Measurements from ENCODE around the gene LDLRAD4.

Gene LDLRAD4

GRCh38 chr18:13446610-13447461 is 228.3 kb downstream of the LDLRAD4 start:
- DNase-seq (ENCODE audit: low spot score), result no peak

- DNase-seq (ENCODE audit: low spot score), result peak; percentile 64
Observed at GRCh38 chr18:13447621-13448334, 229.2 kb downstream of the LDLRAD4 start.

GRCh38 chr18:13448335-13448795 is 229.8 kb downstream of the LDLRAD4 start:
- no peak for DNase-seq (ENCODE audit: low spot score)

- DNase-seq (ENCODE audit: low spot score), result no peak
Observed at GRCh38 chr18:13449651-13450050, 231.1 kb downstream of the LDLRAD4 start.

- DNase-seq (ENCODE audit: low spot score), result no peak
Observed at GRCh38 chr18:13450289-13451212, 232.0 kb downstream of the LDLRAD4 start.

- no peak for DNase-seq (ENCODE audit: low spot score)
Observed at GRCh38 chr18:13451213-13451540, 232.6 kb downstream of the LDLRAD4 start.

GRCh38 chr18:13451661-13452387 is 233.3 kb downstream of the LDLRAD4 start:
- DNase-seq (ENCODE audit: low spot score), result no peak

GRCh38 chr18:13452388-13452811 is 233.8 kb downstream of the LDLRAD4 start:
- DNase-seq (ENCODE audit: low spot score), result no peak

- DNase-seq (ENCODE audit: low spot score), result no peak
Observed at GRCh38 chr18:13452871-13453680, 234.5 kb downstream of the LDLRAD4 start.

GRCh38 chr18:13453714-13454113 is 235.2 kb downstream of the LDLRAD4 start:
- DNase-seq (ENCODE audit: low spot score), result no peak

- no peak for DNase-seq (ENCODE audit: low spot score)
Observed at GRCh38 chr18:13454363-13455150, 236.0 kb downstream of the LDLRAD4 start.

GRCh38 chr18:13455471-13455870 is 236.9 kb downstream of the LDLRAD4 start:
- no peak for DNase-seq (ENCODE audit: low spot score)

GRCh38 chr18:13455960-13456481 is 237.5 kb downstream of the LDLRAD4 start:
- DNase-seq (ENCODE audit: low spot score), result no peak

GRCh38 chr18:13456736-13457271 is 238.2 kb downstream of the LDLRAD4 start:
- no peak for DNase-seq (ENCODE audit: low spot score)

GRCh38 chr18:13457327-13457726 is 238.8 kb downstream of the LDLRAD4 start:
- DNase-seq (ENCODE audit: low spot score), result no peak

GRCh38 chr18:13460946-13461345 is 242.4 kb downstream of the LDLRAD4 start:
- no peak for DNase-seq (ENCODE audit: low spot score)

- no peak for DNase-seq (ENCODE audit: low spot score)
Observed at GRCh38 chr18:13461469-13461868, 242.9 kb downstream of the LDLRAD4 start.

- no peak for DNase-seq (ENCODE audit: low spot score)
Observed at GRCh38 chr18:13461936-13462335, 243.4 kb downstream of the LDLRAD4 start.

GRCh38 chr18:13462686-13463085 is 244.1 kb downstream of the LDLRAD4 start:
- no peak for DNase-seq (ENCODE audit: low spot score)

Data from globus pallidus (tissue), 1 donor.